ENCODE data around the gene NR1H4. TPM values are rescaled to one million over a fixed set of nuclear protein-coding genes. Genes with fewer than 3 reads are reported as not detected.

Gene NR1H4
- total and polyA plus RNA-seq, 9 of the 15 experiments (the other 6 are each of a cell fraction or from before 2014, with no cell fraction given) = 0.03 TPM; not detected in 8

- 0% methylated on average over 6 of the region's 6 CpGs for WGBS (ENCODE audit: insufficient coverage, low coverage, missing lambda C conversion rate)
- BruUV-seq (replicated peaks) = no TSS peak
Measured at GRCh38 chr12:100503228-100503628, 29.6 kb downstream of the NR1H4 start.

DNA sequence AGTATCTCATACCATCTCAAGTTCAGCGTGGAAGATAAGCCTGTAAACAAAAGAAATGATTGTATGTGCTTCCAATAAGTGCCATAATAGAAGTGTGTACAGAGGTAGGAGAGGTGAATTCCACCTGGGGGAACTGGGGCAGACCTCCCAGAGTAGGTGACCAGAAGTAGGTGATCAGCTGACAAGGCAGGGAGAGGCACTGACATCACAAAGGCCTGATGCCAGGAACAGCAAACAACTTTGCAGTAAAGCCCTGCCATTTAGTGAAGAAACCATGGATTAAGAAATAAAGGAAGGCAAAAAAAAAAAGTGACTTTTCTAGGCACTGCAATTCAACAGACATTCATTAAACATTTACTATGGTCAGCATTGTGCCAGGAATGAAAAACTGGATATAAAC lies 31.1 kb downstream of the NR1H4 start:
- 0 out of 5 replicates have a peak, but pooled peaks cover 0 to 2% of the 10 kb centered on the region in 2 experiments for H3K27me3 ChIP-seq (ENCODE audit: control insufficient read depth in 2 of 2, insufficient read depth in 2 of 2, low read length in 2 of 2)
- no peaks in the 10 kb centered on the region for H3K79me2 ChIP-seq (ENCODE audit: control insufficient read depth, insufficient read depth, low read length)
- H3K9me1 ChIP-seq (ENCODE audit: control insufficient read depth, insufficient read depth, low read length) = peaks cover 2% of the 10 kb centered on the region
- WGBS (ENCODE audit: insufficient coverage, low coverage, missing lambda C conversion rate) = 0% methylated on average over 1 of the region's 1 CpG
- no peak for TF ChIP-seq ARID2 (IDR thresholded peaks at IDR 0.05)
- TF ChIP-seq DDX20 (tag; IDR thresholded peaks at IDR 0.05; ENCODE audit: low read depth) = no peak
- no peak for TF ChIP-seq NR3C1 (CRISPR knock-in tag; IDR thresholded peaks at IDR 0.05)
- no peak for TF ChIP-seq CBX5 (IDR thresholded peaks at IDR 0.05; ENCODE audit: borderline replicate concordance, low read depth)
- TF ChIP-seq, protein P1, sequence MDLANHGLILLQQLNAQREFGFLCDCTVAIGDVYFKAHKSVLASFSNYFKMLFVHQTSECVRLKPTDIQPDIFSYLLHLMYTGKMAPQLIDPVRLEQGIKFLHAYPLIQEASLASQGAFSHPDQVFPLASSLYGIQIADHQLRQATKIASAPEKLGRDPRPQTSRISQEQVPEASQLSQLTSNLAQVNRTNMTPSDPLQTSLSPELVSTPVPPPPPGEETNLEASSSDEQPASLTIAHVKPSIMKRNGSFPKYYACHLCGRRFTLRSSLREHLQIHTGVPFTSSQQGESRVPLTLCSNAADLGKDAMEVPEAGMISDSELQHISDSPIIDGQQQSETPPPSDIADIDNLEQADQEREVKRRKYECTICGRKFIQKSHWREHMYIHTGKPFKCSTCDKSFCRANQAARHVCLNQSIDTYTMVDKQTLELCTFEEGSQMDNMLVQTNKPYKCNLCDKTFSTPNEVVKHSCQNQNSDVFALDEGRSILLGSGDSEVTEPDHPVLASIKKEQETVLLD (IDR thresholded peaks at IDR 0.05) = no peak
- H3K27ac ChIP-seq (ENCODE audit: extremely low read depth, low read depth, low read length) = no peak overlapping the region
- FAIRE-seq (no peak), ATAC-seq (no peak), DNase-seq (ENCODE audit: extremely low read depth in 1 of 4, low spot score in 3 of 4) (no peak)
- no peak overlapping the region for H2AFZ ChIP-seq (ENCODE audit: low read depth, low read length)
- intact Hi-C loops (cut with micrococcal nuclease) (no loop called here), in situ Hi-C loops (cut with MboI) (no loop called here)
- H3K9ac ChIP-seq (ENCODE audit: insufficient read depth in 1 of 2, low read depth in 2 of 2, low read length in 2 of 2) = no peak overlapping the region
- H4K20me1 ChIP-seq (replicated peaks; ENCODE audit: control insufficient read depth, insufficient read depth, low read length) = no peaks in the 10 kb centered on the region
- POLR2A ChIA-PET = no interaction called here
- CTCF ChIA-PET (ENCODE audit: low intra/inter-chr PET ratio) = no interaction called here
- no peaks in the 10 kb centered on the region for H3K9me3 ChIP-seq (replicated peaks; ENCODE audit: control insufficient read depth, insufficient read depth, low read depth, low read length)
- no peaks in the 10 kb centered on the region for H3K36me3 ChIP-seq (ENCODE audit: control insufficient read depth, insufficient read depth, low read length)
- H3K4me1 ChIP-seq (replicated peaks in 1 of 2; ENCODE audit: control insufficient read depth in 2 of 2, insufficient read depth in 2 of 2, low read length in 2 of 2) = no peaks in the 10 kb centered on the region
- no TSS peak for BruUV-seq (replicated peaks)
- no peak overlapping the region for H3K4me3 ChIP-seq
- H3K4me2 ChIP-seq (ENCODE audit: insufficient read depth, low read length) = no peak overlapping the region

More at GRCh38 chr12:100503228-100503628, 29.6 kb downstream of the NR1H4 start:
- H4K20me1 ChIP-seq (replicated peaks; ENCODE audit: control insufficient read depth, insufficient read depth, low read length) = no peaks in the 10 kb centered on the region
- H3K9ac ChIP-seq (ENCODE audit: insufficient read depth in 1 of 2, low read depth in 2 of 2, low read length in 2 of 2) = no peak overlapping the region
- no peaks in the 10 kb centered on the region for H3K36me3 ChIP-seq (ENCODE audit: control insufficient read depth, insufficient read depth, low read length)
- no peak overlapping the region for H3K27ac ChIP-seq (ENCODE audit: extremely low read depth, low read depth, low read length)
- DNase-seq (ENCODE audit: extremely low read depth in 1 of 4, low spot score in 3 of 4) (no peak), ATAC-seq (no peak), FAIRE-seq (no peak)
- no peaks in the 10 kb centered on the region for H3K4me1 ChIP-seq (replicated peaks in 1 of 2; ENCODE audit: control insufficient read depth in 2 of 2, insufficient read depth in 2 of 2, low read length in 2 of 2)
- no peak for TF ChIP-seq KLF6 (CRISPR knock-in tag; IDR thresholded peaks at IDR 0.05; ENCODE audit: borderline replicate concordance)
- TF ChIP-seq RBM15 (IDR thresholded peaks at IDR 0.05; ENCODE audit: insufficient read depth, low read length) = no peak
- TF ChIP-seq TEAD4 (IDR thresholded peaks at IDR 0.05; ENCODE audit: low read length) = no peak
- no peak for TF ChIP-seq TEAD4 (CRISPR knock-in tag; IDR thresholded peaks at IDR 0.05; ENCODE audit: borderline replicate concordance)
- no peak for TF ChIP-seq TEAD2 (tag; IDR thresholded peaks at IDR 0.05)
- TF ChIP-seq MTA1 (IDR thresholded peaks at IDR 0.05; ENCODE audit: borderline replicate concordance) = no peak
- no peak for TF ChIP-seq BRCA1 (IDR thresholded peaks at IDR 0.05)
- TF ChIP-seq BRCA1 (CRISPR knock-in tag; IDR thresholded peaks at IDR 0.05) = no peak
- TF ChIP-seq KLF10 (CRISPR knock-in tag; IDR thresholded peaks at IDR 0.05) = no peak
- TF ChIP-seq ZNF780A (CRISPR knock-in tag; IDR thresholded peaks at IDR 0.05) = no peak
- no peak for TF ChIP-seq CHD1 (IDR thresholded peaks at IDR 0.05; ENCODE audit: low read length)
- ChIA-PET POLR2A (interaction anchor here (0.5 kb wide), 1 partner anchor 40 kb away, joined by 3 read pairs; no protein-coding TSS in a partner anchor), CTCF (ENCODE audit: low intra/inter-chr PET ratio) (no interaction called here)
- in situ Hi-C loops (cut with MboI) (no loop called here), intact Hi-C loops (cut with micrococcal nuclease) (no loop called here)
- H3K4me2 ChIP-seq (ENCODE audit: insufficient read depth, low read length) = no peak overlapping the region
- H3K9me1 ChIP-seq (ENCODE audit: control insufficient read depth, insufficient read depth, low read length) = peaks cover 2% of the 10 kb centered on the region
- H3K79me2 ChIP-seq (ENCODE audit: control insufficient read depth, insufficient read depth, low read length) = no peaks in the 10 kb centered on the region
- H3K9me3 ChIP-seq (replicated peaks; ENCODE audit: control insufficient read depth, insufficient read depth, low read depth, low read length) = no peaks in the 10 kb centered on the region
- H3K4me3 ChIP-seq = no peak overlapping the region
- H2AFZ ChIP-seq (ENCODE audit: low read depth, low read length) = no peak overlapping the region
- 0 out of 5 replicates have a peak, but pooled peaks cover 0 to 2% of the 10 kb centered on the region in 2 experiments for H3K27me3 ChIP-seq (ENCODE audit: control insufficient read depth in 2 of 2, insufficient read depth in 2 of 2, low read length in 2 of 2)

Measured in K562 (cell line).